Gastroesophageal sphincter (tissue), 4 donors: ENCODE data around the gene CCDC9. TPM values are rescaled to one million over a fixed set of nuclear protein-coding genes. Genes with fewer than 3 reads are reported as not detected.
"Not testable (repeated sequence)": the region's sequence is repeated elsewhere in the genome, so short reads cannot be mapped to it uniquely, and the experiment has no call there.

Experiments
- ATAC-seq: fragments of 150-250 bp; one replicate; pipeline ENCODE4 v1.9.1; 2016; ENCODE audit warnings: mild to moderate bottlenecking, moderate library complexity
- H3K27ac ChIP-seq, 4 donors: fragments of 200-600 bp; sonication (generic) in 3 of 4; 1 replicate in 3 of 4; 2 replicates in 1 of 4; pipeline ENCODE4 v1.5.1; 2016 to 2019
- H3K27me3 ChIP-seq: fragments of 200-600 bp; sonication (generic); one replicate; pipeline ENCODE4 v1.5.1; 2019
- H3K36me3 ChIP-seq, 2 donors: fragments of 200-600 bp; sonication (generic); one replicate each; pipeline ENCODE4 v1.5.1; 2019; ENCODE audit warnings: control low read depth in 1 of 2
- H3K4me1 ChIP-seq, 3 donors: fragments of 200-600 bp; sonication (generic); 1 replicate in 2 of 3; 2 replicates in 1 of 3; pipeline ENCODE4 v1.5.1; 2016 to 2019; ENCODE audit warnings: control low read depth in 2 of 3
- H3K4me3 ChIP-seq, 2 donors: fragments of 200-600 bp; sonication (generic); one replicate each; pipeline ENCODE4 v1.5.1; 2019; ENCODE audit warnings: mild to moderate bottlenecking in 1 of 2, moderate library complexity in 1 of 2
- H3K9me3 ChIP-seq, 3 donors: fragments of 200-600 bp; sonication (generic); one replicate each; pipeline ENCODE4 v1.5.1; 2017 to 2019; ENCODE audit warnings: control low read depth in 2 of 3
- EP300 ChIP-seq: sonication (generic); formaldehyde crosslinking; IDR thresholded peaks from one replicate; pipeline ENCODE4 v1.6.1; 2017; ENCODE audit warnings: antibody characterized with exemption, mild to moderate bottlenecking
- POLR2A ChIP-seq, 2 donors: fragments of 450-650 bp; IDR thresholded peaks; one replicate each; pipeline ENCODE4 v1.6.1; 2017; ENCODE audit warnings: antibody characterized with exemption in 2 of 2, mild to moderate bottlenecking in 2 of 2, moderate library complexity in 1 of 2
- POLR2AphosphoS5 ChIP-seq: sonication (generic); formaldehyde crosslinking; IDR thresholded peaks from one replicate; pipeline ENCODE4 v1.6.1; 2017; ENCODE audit warnings: antibody characterized with exemption
- WGBS, 2 donors: methylation state at CpG; one replicate each; pipeline ENCODE4 v1.1.5; 2018; ENCODE audit warnings: low coverage in 1 of 2; 5-methylcytosine and 5-hydroxymethylcytosine counted together
- total RNA-seq, 4 donors: library from RNA; depleted of rRNA; stranded (reverse); fragments of >200 nt; gene quantifications; one replicate each; pipeline ENCODE4 v1.1.0, GENCODE V29; 2016
- TF ChIP-seq, protein P1 (sequence below), 4 experiments: fragments of 200-600 bp in 2 of 4; fragments of 450-650 bp in 2 of 4; sonication (generic) in 1 of 4; IDR thresholded peaks; one replicate each; pipeline ENCODE4 v1.5.1; 2017 to 2019; ENCODE audit warnings: antibody characterized with exemption in 4 of 4, mild to moderate bottlenecking in 2 of 4, moderate library complexity in 2 of 4

Gene CCDC9
- total RNA-seq, 4 donors from 2014 or later, result 17.3 to 36.9 (median 28.5) TPM

DNA sequence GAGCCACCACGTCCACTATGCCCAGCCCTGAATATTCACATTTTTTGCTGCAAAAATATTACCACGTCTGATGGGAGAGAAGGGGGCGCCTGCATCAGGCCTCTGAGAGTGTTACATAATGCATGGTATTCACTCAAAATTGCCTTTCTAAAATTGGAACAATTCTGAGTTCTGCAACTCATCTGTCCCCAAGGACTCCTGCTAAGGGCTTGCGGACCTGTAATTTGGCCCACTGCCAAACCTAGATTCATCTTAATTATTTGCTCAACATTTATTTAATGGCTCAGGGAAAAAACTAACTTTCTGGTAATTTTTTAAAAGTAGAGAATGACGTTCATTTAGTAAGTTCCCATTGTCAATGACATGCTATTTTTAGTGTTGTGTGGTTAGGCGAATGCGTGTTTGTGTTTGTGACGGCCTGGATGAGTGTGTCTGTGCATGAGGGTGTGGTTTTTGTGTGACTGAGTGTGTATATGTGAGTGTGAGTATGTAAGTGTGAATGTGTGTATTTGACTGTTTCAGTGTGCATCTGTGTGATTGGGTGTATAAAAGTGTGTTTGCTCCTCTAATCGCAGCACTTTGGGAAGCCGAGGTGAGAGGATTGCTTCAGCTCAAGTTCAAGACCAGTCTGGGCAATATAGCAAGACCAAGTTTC lies 27.2 kb downstream of the CCDC9 start:
- Histone ChIP-seq H3K27ac (no peak overlapping the region), H3K4me3 (no peak overlapping the region), H3K9me3 (no peaks in the 10 kb centered on the region), H3K27me3 (no peaks in the 10 kb centered on the region), H3K36me3 (no peaks in the 10 kb centered on the region), H3K4me1 (peaks cover 0 to 9% (median 0%) of the 10 kb centered on the region in 3 donors)
- TF ChIP-seq, protein P1, sequence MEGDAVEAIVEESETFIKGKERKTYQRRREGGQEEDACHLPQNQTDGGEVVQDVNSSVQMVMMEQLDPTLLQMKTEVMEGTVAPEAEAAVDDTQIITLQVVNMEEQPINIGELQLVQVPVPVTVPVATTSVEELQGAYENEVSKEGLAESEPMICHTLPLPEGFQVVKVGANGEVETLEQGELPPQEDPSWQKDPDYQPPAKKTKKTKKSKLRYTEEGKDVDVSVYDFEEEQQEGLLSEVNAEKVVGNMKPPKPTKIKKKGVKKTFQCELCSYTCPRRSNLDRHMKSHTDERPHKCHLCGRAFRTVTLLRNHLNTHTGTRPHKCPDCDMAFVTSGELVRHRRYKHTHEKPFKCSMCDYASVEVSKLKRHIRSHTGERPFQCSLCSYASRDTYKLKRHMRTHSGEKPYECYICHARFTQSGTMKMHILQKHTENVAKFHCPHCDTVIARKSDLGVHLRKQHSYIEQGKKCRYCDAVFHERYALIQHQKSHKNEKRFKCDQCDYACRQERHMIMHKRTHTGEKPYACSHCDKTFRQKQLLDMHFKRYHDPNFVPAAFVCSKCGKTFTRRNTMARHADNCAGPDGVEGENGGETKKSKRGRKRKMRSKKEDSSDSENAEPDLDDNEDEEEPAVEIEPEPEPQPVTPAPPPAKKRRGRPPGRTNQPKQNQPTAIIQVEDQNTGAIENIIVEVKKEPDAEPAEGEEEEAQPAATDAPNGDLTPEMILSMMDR (IDR thresholded peaks at IDR 0.05), result no peak
- TF ChIP-seq POLR2AphosphoS5 (no peak), EP300 (no peak), POLR2A (IDR thresholded peaks at IDR 0.05) (no peak)
- ATAC-seq, result no peak
- WGBS, 2 donors, result 50 to 69% methylated on average over 7 to 10 of the region's 10 CpGs

DNA sequence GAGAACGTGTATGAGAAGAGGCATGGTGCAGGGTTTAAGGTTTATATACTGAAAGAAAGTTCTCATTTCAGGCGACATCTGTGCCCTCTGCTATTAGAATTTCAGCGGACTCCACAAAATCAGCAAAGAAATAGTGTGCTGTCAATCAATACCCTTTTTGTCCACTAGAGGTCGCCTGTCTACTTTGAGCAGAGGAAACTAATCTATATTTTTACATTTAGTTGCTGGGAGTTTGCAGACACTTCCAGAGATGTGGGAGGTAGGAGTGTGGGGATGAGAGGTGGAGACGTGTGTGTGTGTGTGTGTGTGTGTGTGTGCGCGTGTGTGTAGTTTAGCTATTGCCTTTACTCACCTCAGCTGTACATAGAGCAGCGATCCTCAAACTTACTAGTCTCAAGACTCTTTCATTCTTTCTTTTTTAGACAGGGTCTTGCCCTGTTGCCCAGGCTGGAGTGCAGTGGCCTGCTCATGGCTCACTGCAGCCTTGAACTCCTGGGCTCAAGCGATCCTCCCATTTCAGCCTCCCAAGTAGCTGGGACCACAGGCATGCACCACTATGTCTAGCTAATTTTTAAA lies 28.1 kb downstream of the CCDC9 start:
- 24 to 100% methylated on average over 1 to 5 of the region's 9 CpGs for WGBS, 2 donors
- no peaks in the 10 kb centered on the region for H3K9me3 ChIP-seq
- no peaks in the 10 kb centered on the region for H3K27me3 ChIP-seq
- peak; percentile 26 for ATAC-seq
- H3K4me1 ChIP-seq, result peaks cover 0 to 12% (median 2%) of the 10 kb centered on the region in 3 donors
- H3K27ac ChIP-seq, result no peak overlapping the region
- no peaks in the 10 kb centered on the region for H3K36me3 ChIP-seq
- TF ChIP-seq, protein P1 (IDR thresholded peaks at IDR 0.05), result peak in 3 of 4 experiments; percentile 77 to 86 (median 85)
- no peak for TF ChIP-seq POLR2AphosphoS5
- no peak overlapping the region for H3K4me3 ChIP-seq

DNA sequence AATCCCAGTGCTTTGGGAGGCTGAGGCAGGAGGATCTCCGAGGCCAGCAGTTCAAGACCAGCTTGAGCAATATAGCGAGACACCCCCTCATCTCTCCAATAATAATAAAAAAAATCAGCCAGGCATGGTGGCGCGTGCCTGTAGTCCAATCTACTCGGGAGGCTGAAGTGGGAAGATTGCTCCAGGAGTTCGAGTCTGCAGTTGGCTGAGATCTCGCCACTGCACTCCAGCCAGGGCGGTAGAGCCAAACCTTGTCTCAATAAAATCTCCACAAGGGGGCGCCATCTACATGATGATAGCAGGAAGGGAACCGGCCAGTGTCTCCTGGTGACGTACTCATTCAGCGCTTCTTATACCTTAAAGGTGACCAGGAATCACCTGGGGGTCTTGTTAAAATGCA lies 39.7 kb downstream of the CCDC9 start:
- H3K27me3 ChIP-seq, result no peaks in the 10 kb centered on the region
- peaks cover 0 to 7% (median 0%) of the 10 kb centered on the region in 3 donors for H3K4me1 ChIP-seq
- H3K36me3 ChIP-seq, result no peaks in the 10 kb centered on the region
- H3K27ac ChIP-seq, result no peak overlapping the region
- TF ChIP-seq, protein P1 (IDR thresholded peaks at IDR 0.05), result peak in 3 of 4 experiments; percentile 68 to 75 (median 72)
- TF ChIP-seq POLR2A (IDR thresholded peaks at IDR 0.05), result no peak
- H3K9me3 ChIP-seq, result no peaks in the 10 kb centered on the region
- WGBS, 2 donors, result 27 to 33% methylated on average over 6 to 9 of the region's 12 CpGs
- peak; percentile 71 for ATAC-seq
- no peak overlapping the region for H3K4me3 ChIP-seq

DNA sequence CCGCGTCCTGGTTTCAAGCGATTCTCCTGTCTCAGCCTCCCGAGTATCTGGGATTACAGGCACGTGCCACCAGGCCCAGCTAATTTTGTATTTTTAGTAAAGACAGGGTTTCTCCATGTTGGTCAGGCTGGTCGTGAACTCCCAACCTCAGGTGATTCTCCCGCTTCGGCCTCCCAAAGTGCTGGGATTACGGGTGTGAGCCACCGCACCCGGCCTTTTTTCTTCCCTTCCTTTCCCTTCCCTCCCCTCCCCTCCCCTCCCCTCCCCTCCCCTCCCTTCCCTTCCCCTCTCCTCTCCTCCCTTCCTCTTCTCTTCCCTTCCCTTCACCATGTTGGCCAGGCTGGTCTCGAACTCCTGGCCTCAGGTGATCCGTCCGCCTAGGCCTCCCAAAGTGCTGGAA lies 44.5 kb downstream of the CCDC9 start:
- not testable (repeated sequence) for ATAC-seq, H3K27ac ChIP-seq, H3K4me3 ChIP-seq, H3K27me3 ChIP-seq, H3K36me3 ChIP-seq, H3K9me3 ChIP-seq
- peaks cover 0 to 17% (median 0%) of the 10 kb centered on the region in 3 donors for H3K4me1 ChIP-seq
- 92% methylated on average over 8 of the region's 14 CpGs; no CpG with 5 or more reads in 1 of the 2 donors for WGBS, 2 donors

DNA sequence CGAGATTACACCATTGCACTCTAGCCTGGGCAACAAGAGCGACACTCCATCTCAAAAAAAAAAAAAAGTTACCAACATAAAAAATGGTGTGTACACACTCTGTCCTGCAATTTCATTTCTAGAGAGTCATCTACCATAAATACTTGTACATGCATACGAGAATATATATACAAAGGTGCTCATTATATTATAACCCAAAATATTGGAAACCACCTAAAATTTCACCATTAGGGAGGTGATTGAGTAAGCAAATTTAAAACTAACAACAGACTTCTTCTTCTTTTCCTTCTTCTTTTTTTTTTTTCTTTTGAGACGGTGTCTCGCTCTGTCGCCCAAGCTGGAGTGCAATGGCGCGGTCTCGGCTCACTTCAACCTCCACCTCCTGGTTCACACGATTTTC lies 45.9 kb downstream of the CCDC9 start:
- no peak for ATAC-seq
- no peaks in the 10 kb centered on the region for H3K9me3 ChIP-seq
- H3K27me3 ChIP-seq, result no peaks in the 10 kb centered on the region
- no peak overlapping the region for H3K27ac ChIP-seq
- TF ChIP-seq, protein P1 (IDR thresholded peaks at IDR 0.05), result no peak
- TF ChIP-seq POLR2AphosphoS5 (no peak), POLR2A (IDR thresholded peaks at IDR 0.05) (no peak), EP300 (no peak)
- 83 to 90% methylated on average over 2 to 10 of the region's 10 CpGs for WGBS, 2 donors
- no peak overlapping the region for H3K4me3 ChIP-seq
- H3K36me3 ChIP-seq, result no peaks in the 10 kb centered on the region
- peaks cover 0 to 12% (median 0%) of the 10 kb centered on the region in 3 donors for H3K4me1 ChIP-seq
